ENCODE results near the gene LRRC8A.
"Not testable (repeated sequence)": the region's sequence is repeated elsewhere in the genome, so short reads cannot be mapped to it uniquely, and the experiment has no call there.

LRRC8A gene

GRCh38 chr9:128947277-128947526 is 65.3 kb downstream of the LRRC8A start:
- TF ChIP-seq CTCF (IDR thresholded peaks at IDR 0.05; ENCODE audit: low read length, missing control alignments), result no peak
- peak overlapping the region; percentile 93 for H3K4me3 ChIP-seq (replicated peaks; ENCODE audit: low read depth, low read length)
- DNase-seq (ENCODE audit: low read depth), result no peak

DNA sequence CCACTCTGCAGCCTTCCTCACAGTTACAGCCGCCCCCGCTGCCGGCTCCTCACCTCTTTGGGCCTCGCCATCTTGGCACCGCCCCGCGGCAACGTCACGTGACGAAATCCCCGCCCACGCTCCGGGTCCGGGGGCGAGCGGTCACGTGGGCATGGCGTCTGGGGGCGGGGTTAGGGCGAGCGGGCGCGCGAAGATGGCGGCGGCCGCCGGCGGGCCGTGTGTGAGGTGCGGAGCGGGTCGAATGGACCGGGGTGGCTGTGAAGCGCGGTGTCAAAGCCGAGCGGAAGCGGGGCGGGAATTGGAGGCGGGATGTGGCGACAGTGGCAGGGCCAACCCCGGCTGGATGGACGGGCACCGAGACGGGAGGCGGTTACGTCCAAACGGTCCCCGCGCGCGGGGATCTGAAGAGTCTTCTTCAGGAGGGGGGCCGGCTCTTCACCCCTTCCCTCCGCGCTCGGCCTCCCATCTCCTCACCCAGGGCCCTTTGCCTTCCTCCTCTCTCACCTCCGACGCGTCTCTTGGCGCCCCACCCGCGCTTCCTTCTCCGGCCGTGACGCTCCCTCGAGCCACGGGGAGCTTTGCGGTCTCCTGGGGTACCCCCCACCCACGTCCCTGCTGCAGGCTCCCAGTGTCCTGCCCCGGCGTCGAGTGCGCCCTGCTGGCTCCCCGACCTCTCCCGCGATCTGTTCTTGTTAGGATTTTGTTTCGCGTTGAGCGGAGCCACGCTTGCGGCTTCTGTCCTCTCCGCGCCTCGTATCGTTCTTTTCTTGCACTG is 65.8 kb downstream of the LRRC8A start, which contains the start of the genes DOLK and NUP188:
Gene DOLK, minus strand, starts transcription at position 77 of the 775 bp plus-strand sequence. CDS start 300 bp downstream, outside the sequence.
Gene NUP188, plus strand, starts transcription at position 173 of the 775 bp plus-strand sequence. Its CDS starts 21 bp downstream, at position 194.
- no peak for TF ChIP-seq CTCF (IDR thresholded peaks at IDR 0.05; ENCODE audit: low read length, missing control alignments)
- peak; percentile 92 for DNase-seq (ENCODE audit: low read depth)
- H3K4me3 ChIP-seq (replicated peaks; ENCODE audit: low read depth, low read length), result peak within 1 kb of the TSS; percentile 93

- not testable (repeated sequence) for DNase-seq (ENCODE audit: low read depth); H3K4me3 ChIP-seq (replicated peaks; ENCODE audit: low read depth, low read length)
These were observed 79.5 kb downstream of the LRRC8A start for GRCh38 chr9:128961403-128961802.

Data from fibroblast of pulmonary artery (primary cell).